Neutrophil (primary cell): ENCODE measurements around the gene KCNJ10.

Experiments used
- H3K27ac ChIP-seq: fragments of 200-600 bp; sonication (generic); 2 replicates; pipeline ENCODE4 v1.5.1; 2016; ENCODE audit warnings: mild to moderate bottlenecking, moderate library complexity
- H3K27me3 ChIP-seq: fragments of 200-600 bp; sonication (generic); 2 replicates; pipeline ENCODE4 v1.6.0; 2016; ENCODE audit warnings: mild to moderate bottlenecking
- H3K36me3 ChIP-seq: fragments of 200-600 bp; sonication (generic); 2 replicates; pipeline ENCODE4 v1.5.1; 2017
- H3K4me1 ChIP-seq, 2 experiments: fragments of 200-600 bp in 1 of 2; sonication (generic) in 1 of 2; 1 replicate in 1 of 2; 2 replicates in 1 of 2; pipeline versions ENCODE4 v1.5.1 to v1.6.1; 2013 to 2016; ENCODE audit warnings: low read depth in 1 of 2, low read length in 1 of 2, mild to moderate bottlenecking in 1 of 2, moderate library complexity in 1 of 2; ENCODE audit not compliant: control insufficient read depth in 1 of 2, insufficient read depth in 1 of 2
- H3K4me3 ChIP-seq, 2 experiments: fragments of 200-600 bp in 1 of 2; sonication (generic) in 1 of 2; 1 replicate in 1 of 2; 2 replicates in 1 of 2; pipeline ENCODE4 v1.5.1; 2013 to 2016; ENCODE audit warnings: low read depth in 1 of 2, low read length in 1 of 2, mild to moderate bottlenecking in 1 of 2, moderate library complexity in 1 of 2
- H3K9me3 ChIP-seq: fragments of 200-600 bp; sonication (generic); 2 replicates; pipeline ENCODE4 v1.5.1; 2016
- TF ChIP-seq, protein P1 (sequence below): fragments of 200-600 bp; sonication (generic); IDR thresholded peaks from 2 replicates; pipeline ENCODE4 v1.5.1; 2016; ENCODE audit warnings: antibody characterized with exemption

KCNJ10 gene

DNA sequence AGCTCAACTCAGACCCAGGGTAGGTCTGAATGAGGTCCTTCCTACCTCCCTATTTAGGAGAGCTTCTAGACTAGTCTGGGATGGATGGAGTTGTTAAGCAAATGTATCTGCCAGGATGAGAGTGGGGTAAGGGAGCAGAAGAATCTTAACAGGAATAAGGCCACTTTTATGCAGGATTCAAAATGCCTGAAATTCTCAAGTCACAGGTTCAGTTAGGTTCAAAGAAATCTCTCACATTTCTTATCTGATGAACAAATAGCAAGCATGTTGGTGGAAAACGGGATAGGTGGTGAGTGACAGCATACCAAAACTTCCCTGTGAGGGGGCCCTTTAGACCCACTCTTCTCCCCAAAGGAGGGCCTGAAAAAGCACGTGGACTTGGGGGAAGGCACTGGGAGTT, 118.9 kb downstream of the KCNJ10 start:
- H3K4me1 ChIP-seq, result no peaks in the 10 kb centered on the region
- H3K36me3 ChIP-seq, result no peaks in the 10 kb centered on the region
- H3K9me3 ChIP-seq, result no peaks in the 10 kb centered on the region
- H3K27ac ChIP-seq, result no peak overlapping the region
- no peak overlapping the region for H3K4me3 ChIP-seq
- TF ChIP-seq, protein P1, sequence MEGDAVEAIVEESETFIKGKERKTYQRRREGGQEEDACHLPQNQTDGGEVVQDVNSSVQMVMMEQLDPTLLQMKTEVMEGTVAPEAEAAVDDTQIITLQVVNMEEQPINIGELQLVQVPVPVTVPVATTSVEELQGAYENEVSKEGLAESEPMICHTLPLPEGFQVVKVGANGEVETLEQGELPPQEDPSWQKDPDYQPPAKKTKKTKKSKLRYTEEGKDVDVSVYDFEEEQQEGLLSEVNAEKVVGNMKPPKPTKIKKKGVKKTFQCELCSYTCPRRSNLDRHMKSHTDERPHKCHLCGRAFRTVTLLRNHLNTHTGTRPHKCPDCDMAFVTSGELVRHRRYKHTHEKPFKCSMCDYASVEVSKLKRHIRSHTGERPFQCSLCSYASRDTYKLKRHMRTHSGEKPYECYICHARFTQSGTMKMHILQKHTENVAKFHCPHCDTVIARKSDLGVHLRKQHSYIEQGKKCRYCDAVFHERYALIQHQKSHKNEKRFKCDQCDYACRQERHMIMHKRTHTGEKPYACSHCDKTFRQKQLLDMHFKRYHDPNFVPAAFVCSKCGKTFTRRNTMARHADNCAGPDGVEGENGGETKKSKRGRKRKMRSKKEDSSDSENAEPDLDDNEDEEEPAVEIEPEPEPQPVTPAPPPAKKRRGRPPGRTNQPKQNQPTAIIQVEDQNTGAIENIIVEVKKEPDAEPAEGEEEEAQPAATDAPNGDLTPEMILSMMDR, result no peak
- peaks cover 35% of the 10 kb centered on the region for H3K27me3 ChIP-seq

DNA sequence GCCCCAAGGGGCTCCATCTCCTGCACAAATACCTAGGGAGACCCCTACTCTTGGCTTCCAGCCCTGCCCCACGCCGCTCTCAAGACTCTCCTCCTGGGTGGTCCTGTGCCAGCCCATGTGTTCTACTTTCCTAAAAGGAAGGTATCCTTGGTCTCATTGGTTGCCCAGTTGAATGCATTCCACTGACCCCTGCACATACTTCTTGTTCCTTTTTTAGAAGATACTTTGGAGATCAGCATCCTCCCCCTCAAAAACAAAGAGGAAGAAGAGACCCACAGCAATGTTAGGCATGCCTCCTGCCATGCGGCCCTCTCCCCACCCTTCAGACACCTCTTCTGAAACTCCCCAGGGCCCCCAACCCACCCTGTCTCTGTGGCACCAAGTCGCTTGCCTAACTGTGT, 120.0 kb downstream of the KCNJ10 start:
- no peak overlapping the region for H3K4me3 ChIP-seq
- no peaks in the 10 kb centered on the region for H3K9me3 ChIP-seq
- TF ChIP-seq, protein P1, result no peak
- peaks cover 4 to 8% of the 10 kb centered on the region in 2 experiments for H3K4me1 ChIP-seq
- H3K27ac ChIP-seq, result no peak overlapping the region
- H3K36me3 ChIP-seq, result no peaks in the 10 kb centered on the region
- peaks cover 45% of the 10 kb centered on the region for H3K27me3 ChIP-seq

DNA sequence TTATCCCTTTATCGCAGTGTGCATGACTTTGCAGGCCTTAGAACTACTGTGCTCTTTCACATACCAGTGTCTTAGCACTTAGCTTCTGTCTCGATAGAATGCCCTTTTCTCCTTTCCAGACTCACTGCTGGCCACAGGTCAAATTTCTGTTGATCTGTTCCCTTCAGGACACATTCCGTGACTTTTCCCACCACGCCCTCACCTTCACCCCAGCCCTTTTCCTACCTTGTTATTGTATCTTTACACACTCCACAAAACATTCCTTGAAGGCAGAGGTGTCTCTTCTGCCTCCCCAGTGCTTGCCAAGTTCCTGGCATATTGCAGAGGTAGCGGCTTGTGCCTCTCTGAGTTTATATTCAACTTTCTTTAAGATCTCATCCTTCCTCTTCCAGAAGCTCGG, 120.8 kb downstream of the KCNJ10 start:
- H3K27ac ChIP-seq, result no peak overlapping the region
- H3K9me3 ChIP-seq, result no peaks in the 10 kb centered on the region
- TF ChIP-seq, protein P1, result no peak
- no peak overlapping the region for H3K4me3 ChIP-seq
- peaks cover 54% of the 10 kb centered on the region for H3K27me3 ChIP-seq
- no peaks in the 10 kb centered on the region for H3K36me3 ChIP-seq
- peaks cover 4 to 8% of the 10 kb centered on the region in 2 experiments for H3K4me1 ChIP-seq
